Neutrophil (primary cell): Measurements from ENCODE around the gene HSF5.

Experiments
- H3K27ac ChIP-seq: fragments of 200-600 bp; sonication (generic); 2 replicates; pipeline ENCODE4 v1.5.1; 2016; ENCODE audit warnings: mild to moderate bottlenecking, moderate library complexity
- H3K27me3 ChIP-seq: fragments of 200-600 bp; sonication (generic); 2 replicates; pipeline ENCODE4 v1.6.0; 2016; ENCODE audit warnings: mild to moderate bottlenecking
- H3K36me3 ChIP-seq: fragments of 200-600 bp; sonication (generic); 2 replicates; pipeline ENCODE4 v1.5.1; 2017
- H3K4me1 ChIP-seq, 2 experiments: fragments of 200-600 bp in 1 of 2; sonication (generic) in 1 of 2; 1 replicate in 1 of 2; 2 replicates in 1 of 2; pipeline versions ENCODE4 v1.5.1 to v1.6.1; 2013 to 2016; ENCODE audit warnings: low read depth in 1 of 2, low read length in 1 of 2, mild to moderate bottlenecking in 1 of 2, moderate library complexity in 1 of 2; ENCODE audit not compliant: control insufficient read depth in 1 of 2, insufficient read depth in 1 of 2
- H3K4me3 ChIP-seq, 2 experiments: fragments of 200-600 bp in 1 of 2; sonication (generic) in 1 of 2; 1 replicate in 1 of 2; 2 replicates in 1 of 2; pipeline ENCODE4 v1.5.1; 2013 to 2016; ENCODE audit warnings: low read depth in 1 of 2, low read length in 1 of 2, mild to moderate bottlenecking in 1 of 2, moderate library complexity in 1 of 2
- H3K9me3 ChIP-seq: fragments of 200-600 bp; sonication (generic); 2 replicates; pipeline ENCODE4 v1.5.1; 2016
- CTCF ChIP-seq: fragments of 200-600 bp; sonication (generic); IDR thresholded peaks from 2 replicates; pipeline ENCODE4 v1.5.1; 2016; ENCODE audit warnings: antibody characterized with exemption

The HSF5 gene

GRCh38 chr17:58534331-58534730 is 46.1 kb upstream of the HSF5 start:
- Histone ChIP-seq H3K27ac (no peak overlapping the region), H3K4me3 (no peak overlapping the region), H3K9me3 (no peaks in the 10 kb centered on the region), H3K4me1 (peaks cover 10 to 18% of the 10 kb centered on the region in 2 experiments), H3K36me3 (no peaks in the 10 kb centered on the region), H3K27me3 (peaks cover 72% of the 10 kb centered on the region)
- TF ChIP-seq CTCF, result no peak

DNA sequence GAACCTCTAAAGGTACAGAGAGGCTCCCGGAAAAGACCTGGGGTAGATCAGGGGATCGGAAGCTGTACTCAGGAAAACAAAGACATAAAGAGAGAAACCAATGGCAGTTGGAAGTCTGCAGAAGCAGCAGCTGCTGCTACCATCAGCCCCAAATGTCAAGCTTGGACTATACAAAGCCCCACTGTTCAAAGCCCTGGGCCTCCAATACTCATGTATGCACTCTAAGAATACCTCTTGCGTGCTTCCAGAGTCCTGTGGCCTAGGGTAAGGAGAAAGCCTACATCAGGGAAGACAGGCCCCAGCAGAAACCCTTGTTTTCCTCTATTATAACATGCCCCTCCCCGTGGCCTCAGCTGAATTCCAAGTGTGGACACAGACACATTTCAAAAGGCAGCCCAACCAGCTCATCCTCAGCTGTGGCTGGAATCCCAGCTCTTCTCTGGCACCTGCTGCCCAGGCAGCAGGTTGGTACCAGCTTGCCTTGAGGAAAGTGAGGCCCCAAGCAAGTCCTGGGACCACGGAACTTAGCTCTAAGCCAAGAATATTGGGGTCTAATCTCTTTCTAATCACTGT is 45.5 kb upstream of the HSF5 start:
- no peaks in the 10 kb centered on the region for H3K36me3 ChIP-seq
- peaks cover 10 to 18% of the 10 kb centered on the region in 2 experiments for H3K4me1 ChIP-seq
- no peak for TF ChIP-seq CTCF
- peaks cover 78% of the 10 kb centered on the region for H3K27me3 ChIP-seq
- no peak overlapping the region for H3K4me3 ChIP-seq
- no peaks in the 10 kb centered on the region for H3K9me3 ChIP-seq
- no peak overlapping the region for H3K27ac ChIP-seq

GRCh38 chr17:58532555-58532951 is 44.3 kb upstream of the HSF5 start:
- H3K9me3 ChIP-seq, result no peaks in the 10 kb centered on the region
- no peak overlapping the region for H3K27ac ChIP-seq
- H3K27me3 ChIP-seq, result peaks cover 86% of the 10 kb centered on the region
- H3K4me3 ChIP-seq, result peak overlapping the region in 1 of 2 experiments; percentile 52
- H3K36me3 ChIP-seq, result no peaks in the 10 kb centered on the region
- TF ChIP-seq CTCF, result no peak
- peaks cover 10 to 18% of the 10 kb centered on the region in 2 experiments for H3K4me1 ChIP-seq

GRCh38 chr17:58531661-58532554 is 43.7 kb upstream of the HSF5 start:
- peaks cover 14 to 22% of the 10 kb centered on the region in 2 experiments for H3K4me1 ChIP-seq
- H3K9me3 ChIP-seq, result no peaks in the 10 kb centered on the region
- no peaks in the 10 kb centered on the region for H3K36me3 ChIP-seq
- no peak for TF ChIP-seq CTCF
- H3K27me3 ChIP-seq, result peaks cover 86% of the 10 kb centered on the region
- H3K4me3 ChIP-seq, result peak overlapping the region; percentile 50 to 52
- H3K27ac ChIP-seq, result no peak overlapping the region

- Histone ChIP-seq H3K36me3 (no peaks in the 10 kb centered on the region), H3K9me3 (no peaks in the 10 kb centered on the region), H3K4me1 (peaks cover 17 to 24% of the 10 kb centered on the region in 2 experiments), H3K4me3 (peak overlapping the region; percentile 49 to 50), H3K27ac (no peak overlapping the region), H3K27me3 (peaks cover 82% of the 10 kb centered on the region)
- no peak for TF ChIP-seq CTCF
Observed at GRCh38 chr17:58531122-58531521, 42.9 kb upstream of the HSF5 start.
